PC-9 (cell line): ENCODE measurements around the gene UBE2L5.

Source experiments
- EZH2 ChIP-seq: fragments of 200-600 bp; sonication (generic); IDR thresholded peaks from 2 replicates; pipeline ENCODE4 v1.8.0; 2017; ENCODE audit warnings: antibody characterized with exemption, low read depth
- TF ChIP-seq, protein P1 (sequence below): fragments of 200-600 bp; sonication (generic); conservative IDR thresholded peaks from 2 replicates; pipeline ENCODE4 v1.6.1; 2017; ENCODE audit warnings: mixed run types, antibody characterized with exemption, mild to moderate bottlenecking, moderate library complexity

GRCh38 chr13:30410705-30411125 is 11.6 kb upstream of the UBE2L5 start:
- TF ChIP-seq EZH2 = no peak
- TF ChIP-seq, protein P1, sequence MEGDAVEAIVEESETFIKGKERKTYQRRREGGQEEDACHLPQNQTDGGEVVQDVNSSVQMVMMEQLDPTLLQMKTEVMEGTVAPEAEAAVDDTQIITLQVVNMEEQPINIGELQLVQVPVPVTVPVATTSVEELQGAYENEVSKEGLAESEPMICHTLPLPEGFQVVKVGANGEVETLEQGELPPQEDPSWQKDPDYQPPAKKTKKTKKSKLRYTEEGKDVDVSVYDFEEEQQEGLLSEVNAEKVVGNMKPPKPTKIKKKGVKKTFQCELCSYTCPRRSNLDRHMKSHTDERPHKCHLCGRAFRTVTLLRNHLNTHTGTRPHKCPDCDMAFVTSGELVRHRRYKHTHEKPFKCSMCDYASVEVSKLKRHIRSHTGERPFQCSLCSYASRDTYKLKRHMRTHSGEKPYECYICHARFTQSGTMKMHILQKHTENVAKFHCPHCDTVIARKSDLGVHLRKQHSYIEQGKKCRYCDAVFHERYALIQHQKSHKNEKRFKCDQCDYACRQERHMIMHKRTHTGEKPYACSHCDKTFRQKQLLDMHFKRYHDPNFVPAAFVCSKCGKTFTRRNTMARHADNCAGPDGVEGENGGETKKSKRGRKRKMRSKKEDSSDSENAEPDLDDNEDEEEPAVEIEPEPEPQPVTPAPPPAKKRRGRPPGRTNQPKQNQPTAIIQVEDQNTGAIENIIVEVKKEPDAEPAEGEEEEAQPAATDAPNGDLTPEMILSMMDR = no peak
